Hepatocyte (in vitro differentiated cells): Measurements from ENCODE around the gene PRKAG2.

Source experiments
- EZH2 ChIP-seq: fragments of 200-600 bp; sonication (generic); IDR thresholded peaks from 2 replicates; pipeline ENCODE4 v1.6.1; 2016; ENCODE audit warnings: antibody characterized with exemption, mild to moderate bottlenecking, borderline replicate concordance
- TF ChIP-seq, protein P1 (sequence below): fragments of 200-600 bp; sonication (generic); IDR thresholded peaks from 2 replicates; pipeline ENCODE4 v1.5.1; 2016; ENCODE audit warnings: antibody characterized with exemption, mild to moderate bottlenecking; ENCODE audit not compliant: poor library complexity

DNA sequence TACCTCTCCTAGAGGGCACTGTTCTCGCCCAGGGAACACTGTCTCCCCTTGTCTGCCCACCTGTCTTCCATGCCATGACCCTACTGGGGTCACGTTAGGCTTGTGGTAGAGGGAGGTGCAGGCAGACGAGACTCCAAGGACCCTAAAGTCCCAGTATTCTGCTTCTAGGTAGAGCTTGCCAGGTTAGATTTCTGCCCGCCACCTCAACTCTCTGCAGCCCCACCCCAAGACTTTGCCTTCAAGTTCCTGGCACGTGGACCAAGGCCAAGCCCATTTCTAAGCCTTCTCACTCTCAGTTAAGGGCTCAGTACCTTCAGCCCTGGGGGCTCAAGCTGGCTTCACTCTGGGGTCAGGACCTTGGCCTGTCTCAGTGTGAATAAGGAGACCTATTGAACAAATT lies 16.1 kb downstream of the PRKAG2 start:
- TF ChIP-seq EZH2: no peak
- TF ChIP-seq, protein P1, sequence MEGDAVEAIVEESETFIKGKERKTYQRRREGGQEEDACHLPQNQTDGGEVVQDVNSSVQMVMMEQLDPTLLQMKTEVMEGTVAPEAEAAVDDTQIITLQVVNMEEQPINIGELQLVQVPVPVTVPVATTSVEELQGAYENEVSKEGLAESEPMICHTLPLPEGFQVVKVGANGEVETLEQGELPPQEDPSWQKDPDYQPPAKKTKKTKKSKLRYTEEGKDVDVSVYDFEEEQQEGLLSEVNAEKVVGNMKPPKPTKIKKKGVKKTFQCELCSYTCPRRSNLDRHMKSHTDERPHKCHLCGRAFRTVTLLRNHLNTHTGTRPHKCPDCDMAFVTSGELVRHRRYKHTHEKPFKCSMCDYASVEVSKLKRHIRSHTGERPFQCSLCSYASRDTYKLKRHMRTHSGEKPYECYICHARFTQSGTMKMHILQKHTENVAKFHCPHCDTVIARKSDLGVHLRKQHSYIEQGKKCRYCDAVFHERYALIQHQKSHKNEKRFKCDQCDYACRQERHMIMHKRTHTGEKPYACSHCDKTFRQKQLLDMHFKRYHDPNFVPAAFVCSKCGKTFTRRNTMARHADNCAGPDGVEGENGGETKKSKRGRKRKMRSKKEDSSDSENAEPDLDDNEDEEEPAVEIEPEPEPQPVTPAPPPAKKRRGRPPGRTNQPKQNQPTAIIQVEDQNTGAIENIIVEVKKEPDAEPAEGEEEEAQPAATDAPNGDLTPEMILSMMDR: no peak
